ENCODE results near the gene MARCKS. TPM values are rescaled to one million over a fixed set of nuclear protein-coding genes. Genes with fewer than 3 reads are reported as not detected.

The MARCKS gene
- total and polyA plus RNA-seq, 2 of the 13 experiments (the other 11 are each of a cell fraction or from before 2014, with no cell fraction given), result 30.5 to 39.5 TPM

- TF ChIP-seq ZBTB25 (CRISPR knock-in tag; IDR thresholded peaks at IDR 0.05), result no peak
- no peak for TF ChIP-seq PCBP2 (optimal IDR thresholded peaks at IDR 0.05; ENCODE audit: low read depth, low read length, poor library complexity, severe bottlenecking)
- TF ChIP-seq, protein P1, sequence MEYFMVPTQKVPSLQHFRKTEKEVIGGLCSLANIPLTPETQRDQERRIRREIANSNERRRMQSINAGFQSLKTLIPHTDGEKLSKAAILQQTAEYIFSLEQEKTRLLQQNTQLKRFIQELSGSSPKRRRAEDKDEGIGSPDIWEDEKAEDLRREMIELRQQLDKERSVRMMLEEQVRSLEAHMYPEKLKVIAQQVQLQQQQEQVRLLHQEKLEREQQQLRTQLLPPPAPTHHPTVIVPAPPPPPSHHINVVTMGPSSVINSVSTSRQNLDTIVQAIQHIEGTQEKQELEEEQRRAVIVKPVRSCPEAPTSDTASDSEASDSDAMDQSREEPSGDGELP (IDR thresholded peaks at IDR 0.05; ENCODE audit: borderline replicate concordance, low read depth), result peak; percentile 73; the same call in 1 of the 2 replicates
- peak; percentile 59; the same call in 1 of the 2 replicates for TF ChIP-seq EHMT2 (IDR thresholded peaks at IDR 0.05; ENCODE audit: borderline replicate concordance, low read depth, low read length)
- peak; percentile 39 for TF ChIP-seq POGZ (CRISPR knock-in tag; IDR thresholded peaks at IDR 0.05)
- peak; percentile 62 for TF ChIP-seq YY1 (IDR thresholded peaks at IDR 0.05; ENCODE audit: insufficient read depth, insufficient replicate concordance, low read depth, low read length)
Measured at GRCh38 chr6:113876695-113877094, 19.6 kb downstream of the MARCKS start (continued).

DNA sequence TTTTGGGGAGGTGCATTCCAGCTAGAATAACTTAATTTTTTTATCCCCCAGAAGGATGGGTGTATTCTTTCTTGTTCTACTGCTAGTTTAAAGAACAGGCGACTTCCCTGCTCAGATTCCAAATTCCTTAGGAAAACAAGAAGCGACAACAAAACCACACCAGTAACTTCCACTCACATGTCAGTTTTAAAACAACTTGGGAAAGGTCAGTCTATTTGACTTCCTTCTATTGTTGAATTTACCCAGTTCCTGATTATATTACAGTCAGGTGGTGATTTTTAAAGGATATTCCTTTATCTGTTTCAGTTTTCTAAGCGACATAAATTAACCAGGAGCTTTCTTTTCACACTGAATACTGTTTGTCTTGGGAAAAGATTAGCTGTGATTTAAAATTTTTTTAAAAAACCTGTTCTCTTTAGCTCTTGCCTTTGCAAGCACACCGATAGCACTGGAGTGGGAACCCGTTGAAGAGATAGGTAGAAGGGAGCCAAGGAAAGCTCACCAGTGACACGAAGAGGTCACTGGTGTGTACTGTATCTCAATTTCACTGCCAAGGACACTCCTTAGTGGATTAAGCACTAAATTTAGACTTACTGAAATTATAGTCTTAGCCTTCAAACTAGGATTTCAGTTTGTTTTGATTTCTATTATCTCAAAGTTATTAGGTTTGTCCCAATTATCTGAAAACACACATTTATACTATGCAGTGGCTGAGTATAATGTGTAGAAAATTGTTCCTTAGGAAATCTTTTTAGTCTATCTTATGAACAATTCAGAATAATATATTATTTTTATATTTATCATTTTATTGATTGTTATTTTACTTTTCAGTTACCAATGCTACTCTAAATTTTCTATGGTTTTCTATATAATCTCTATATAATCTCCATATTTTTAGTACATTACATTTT is 22.3 kb downstream of the MARCKS start:
- POLR2A ChIA-PET, result interaction anchor here (1.0 to 1.4 kb wide), 4 partner anchors 20 to 1000 kb away, joined by 4 to 7 read pairs (median 4); no protein-coding TSS in a partner anchor
- TF ChIP-seq KLF16 (CRISPR knock-in tag; IDR thresholded peaks at IDR 0.05) (0 out of 4 replicates have a peak, but pooled peaks of 1 of the 2 experiments have one; percentile 26), RAD21 (CRISPR knock-in tag; IDR thresholded peaks at IDR 0.05) (peak; percentile 77), ARID5B (CRISPR knock-in tag; IDR thresholded peaks at IDR 0.05) (peak; percentile 37; the same call in 1 of the 2 replicates), ZNF792 (CRISPR knock-in tag; IDR thresholded peaks at IDR 0.05) (no peak), NFE2L1 (CRISPR knock-in tag; IDR thresholded peaks at IDR 0.05; ENCODE audit: borderline replicate concordance) (no peak), ARID3A (IDR thresholded peaks at IDR 0.05; ENCODE audit: low read depth, low read length) (0 out of 2 replicates have a peak, but pooled peaks have one; percentile 31)

More for the DNA sequence above, 22.3 kb downstream of the MARCKS start:
- in situ Hi-C loops (cut with HindIII; ENCODE audit: extremely low pct_ligation_motif_present, low pct_unique_long_range_greater_than_20kb) (no loop called here), intact Hi-C loops (cut with micrococcal nuclease; ENCODE audit: unreplicated experiment) (loop anchor here (1.0 to 2.0 kb wide), 5 partner anchors 21 to 1099 kb away; no protein-coding TSS in a partner anchor)
- peak; percentile 67 for DNase-seq (ENCODE audit: low spot score)
- peaks cover 13% of the 10 kb centered on the region for H3K4me1 ChIP-seq (ENCODE audit: insufficient read depth, low read length)
- no peaks in the 10 kb centered on the region; a peak in 1 of 5 replicates for H3K27me3 ChIP-seq (ENCODE audit: control insufficient read depth in 1 of 2, insufficient read depth in 2 of 2, low read length in 2 of 2)
- no peak overlapping the region for H2AFZ ChIP-seq (ENCODE audit: low read length)
- no peaks in the 10 kb centered on the region for H3K9me3 ChIP-seq (ENCODE audit: low read length)
- no TSS peak for BruUV-seq (replicated peaks)
- peak; percentile 100 for ATAC-seq
- FAIRE-seq, result peak; percentile 64
- H3K4me3 ChIP-seq (replicated peaks in 1 of 3; ENCODE audit: insufficient read depth in 1 of 3, low read depth in 2 of 3, low read length in 3 of 3), result no peak overlapping the region
- H3K27ac ChIP-seq (ENCODE audit: extremely low read length, insufficient read depth, low read length), result no peak overlapping the region
- CTCF ChIA-PET (ENCODE audit: low intra/inter-chr PET ratio, low total read pairs), result interaction anchor here (1.2 to 2.4 kb wide), 7 partner anchors 21 to 1542 kb away, joined by 3 to 23 read pairs (median 4); no protein-coding TSS in a partner anchor
- no peaks in the 10 kb centered on the region for H3K36me3 ChIP-seq (replicated peaks in 1 of 2; ENCODE audit: control insufficient read depth in 1 of 2, insufficient read depth in 2 of 2, low read length in 2 of 2)
- no peaks in the 10 kb centered on the region for H3K79me2 ChIP-seq (ENCODE audit: insufficient read depth, low read length)
- peak overlapping the region; percentile 10; the same call in 1 of the 2 replicates for H3K4me2 ChIP-seq (ENCODE audit: low read depth, low read length)
- H3K9ac ChIP-seq (ENCODE audit: insufficient read depth, low read depth, low read length), result no peak overlapping the region
- H4K20me1 ChIP-seq (ENCODE audit: insufficient read depth, low read length), result no peaks in the 10 kb centered on the region
- WGBS (ENCODE audit: low lambda C conversion rate), result 14% methylated on average over 6 of the region's 6 CpGs
